Stomach (tissue), 9 donors: ENCODE results near the gene MICAL2. TPM values are rescaled to one million over a fixed set of nuclear protein-coding genes. Genes with fewer than 3 reads are reported as not detected.
A peak's percentile ranks its signal among the peaks of the same experiment; 100 is the strongest.

ENCODE experiments used
- DNase-seq, 2 donors: peaks; one replicate each; pipeline versions ENCODE4 v3.0.0 to v3.0.0-alpha.2; 2013 to 2019
- H3K27ac ChIP-seq, 5 donors: fragments of 200-600 bp in 4 of 5; sonication (generic) in 4 of 5; one replicate each; pipeline ENCODE4 v1.5.1; 2013 to 2019; ENCODE audit warnings: mild to moderate bottlenecking in 1 of 5, moderate library complexity in 1 of 5
- H3K27me3 ChIP-seq, 3 donors: fragments of 200-600 bp; sonication (generic); one replicate each; pipeline ENCODE4 v1.5.1; 2017 to 2019; ENCODE audit warnings: mixed run types in 1 of 3
- H3K36me3 ChIP-seq, 4 donors: fragments of 200-600 bp; sonication (generic); 1 replicate in 3 of 4; 2 replicates in 1 of 4; pipeline ENCODE4 v1.5.1; 2016 to 2019
- H3K4me1 ChIP-seq, 4 donors: fragments of 200-600 bp; sonication (generic); one replicate each; pipeline ENCODE4 v1.5.1; 2016 to 2019
- H3K4me3 ChIP-seq, 4 donors: fragments of 200-600 bp; sonication (generic) in 3 of 4; one replicate each; pipeline ENCODE4 v1.5.1; 2016 to 2019; ENCODE audit warnings: mild to moderate bottlenecking in 1 of 4
- H3K9me3 ChIP-seq, 4 donors: fragments of 200-600 bp; sonication (generic); one replicate each; pipeline ENCODE4 v1.5.1; 2016 to 2019
- CTCF ChIP-seq, 7 experiments: fragments of 450-650 bp in 4 of 7; fragments of 200-600 bp in 3 of 7; sonication (generic) in 3 of 7; IDR thresholded peaks; one replicate each; pipeline ENCODE4 v1.5.1; 2016 to 2019; ENCODE audit warnings: antibody characterized with exemption in 7 of 7, control low read depth in 2 of 7, mild to moderate bottlenecking in 1 of 7
- EP300 ChIP-seq: sonication (generic); formaldehyde crosslinking; IDR thresholded peaks from one replicate; pipeline ENCODE4 v1.6.1; 2017; ENCODE audit warnings: antibody characterized with exemption
- POLR2A ChIP-seq, 4 donors: fragments of 450-650 bp; IDR thresholded peaks; one replicate each; pipeline ENCODE4 v1.6.1; 2016; ENCODE audit warnings: antibody characterized with exemption in 4 of 4, control low read depth in 2 of 4, mild to moderate bottlenecking in 1 of 4, moderate library complexity in 1 of 4
- POLR2AphosphoS5 ChIP-seq, 3 donors: sonication (generic); formaldehyde crosslinking; IDR thresholded peaks; one replicate each; pipeline ENCODE4 v1.6.1; 2016; ENCODE audit warnings: antibody characterized with exemption in 3 of 3
- WGBS, 5 donors: extraction: QIAGEN DNeasy Blood & Tissue Kit in 3 of 5; methylation state at CpG; one replicate each; pipeline versions ENCODE4 v1.1.5 to v1.1.7; 2013 to 2018; 5-methylcytosine and 5-hydroxymethylcytosine counted together
- intact Hi-C: fragments of 100-400 bp; cut with DNase I; formaldehyde crosslinking; loops from one replicate; pipeline ENCODE4 v1.15.1; 2023; ENCODE audit warnings: low total_unique reads
- polyA plus RNA-seq, 3 donors: library from polyadenylated mRNA; stranded (reverse); fragments of 200-250 nt; gene quantifications; one replicate each; pipeline ENCODE4 v1.2.3, GENCODE V29; 2013
- total RNA-seq, 5 donors: library from RNA; depleted of rRNA; stranded (reverse); fragments of >200 nt; gene quantifications; one replicate each; pipeline versions ENCODE4 v1.1.0 to v1.2.3, GENCODE V29; 2014 to 2016
- donor health status: healthy with polysubstance abuse.
- donor health status: Bipolar disorder and iron deficiency.
- donor health status: healthy.

The MICAL2 gene
- total and polyA plus RNA-seq, 8 donors: 11.2 to 165 (median 83.3) TPM

DNA sequence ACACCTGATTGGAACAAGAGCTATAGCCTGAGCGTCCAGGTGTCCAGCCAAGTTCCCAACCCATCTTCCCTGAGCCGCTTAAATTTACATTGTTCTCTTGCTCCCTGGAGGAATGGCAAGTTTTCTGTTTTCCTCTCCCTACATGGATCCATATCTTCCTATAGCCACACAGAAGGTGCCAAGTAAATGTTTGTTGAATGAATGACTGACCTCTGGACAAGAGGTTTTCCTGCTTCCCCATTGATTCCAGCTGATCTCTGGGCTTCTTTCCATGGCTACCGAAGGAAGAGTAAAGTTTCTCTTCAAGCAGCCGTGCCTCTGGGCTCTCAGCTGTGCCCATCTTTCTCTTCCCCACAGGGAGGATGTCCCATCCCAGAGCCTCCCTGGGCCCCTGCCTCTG lies 107.5 kb downstream of the MICAL2 start:
- H3K9me3 ChIP-seq: no peaks in the 10 kb centered on the region
- intact Hi-C loops: loop anchor here (10.0 kb wide), 1 partner anchor 113 kb away; no protein-coding TSS in a partner anchor
- 55 to 76% (median 69%) methylated on average over 4 of the region's 4 CpGs for WGBS, 5 donors

GRCh38 chr11:12218909-12219308 lies 108.5 kb downstream of the MICAL2 start:
- 36 to 56% (median 47%) methylated on average over 4 of the region's 4 CpGs for WGBS, 5 donors

More for the DNA sequence above, 107.5 kb downstream of the MICAL2 start:
- no peak for DNase-seq
- no peak for TF ChIP-seq POLR2A (IDR thresholded peaks at IDR 0.05)
- no peak for TF ChIP-seq EP300
- no peak for TF ChIP-seq CTCF (IDR thresholded peaks at IDR 0.05)
- TF ChIP-seq POLR2AphosphoS5 (IDR thresholded peaks at IDR 0.05): no peak
- Histone ChIP-seq H3K4me3 (no peak overlapping the region), H3K27ac (peak overlapping the region; percentile 58 to 88 (median 80)), H3K36me3 (peaks cover 14 to 77% (median 39%) of the 10 kb centered on the region in 4 donors), H3K4me1 (peaks cover 74 to 83% (median 80%) of the 10 kb centered on the region in 4 donors), H3K27me3 (no peaks in the 10 kb centered on the region)

GRCh38 chr11:12219757-12220156 lies 109.4 kb downstream of the MICAL2 start:
- intact Hi-C loops: loop anchor here (10.0 kb wide), 1 partner anchor 115 kb away; no protein-coding TSS in a partner anchor
- Histone ChIP-seq H3K4me1 (peaks cover 93 to 100% (median 97%) of the 10 kb centered on the region in 4 donors), H3K36me3 (peaks cover 8 to 77% (median 33%) of the 10 kb centered on the region in 4 donors), H3K9me3 (no peaks in the 10 kb centered on the region), H3K27me3 (no peaks in the 10 kb centered on the region), H3K27ac (peak overlapping the region; percentile 15 to 88 (median 79)), H3K4me3 (no peak overlapping the region)
- DNase-seq: peak in 1 of 2 donors; percentile 43
- TF ChIP-seq POLR2AphosphoS5 (IDR thresholded peaks at IDR 0.05) (peak in 1 of 3 donors; percentile 35), POLR2A (IDR thresholded peaks at IDR 0.05) (no peak)
- WGBS, 5 donors: 32 to 47% (median 37%) methylated on average over 6 of the region's 6 CpGs

More at GRCh38 chr11:12218909-12219308, 108.5 kb downstream of the MICAL2 start:
- Histone ChIP-seq H3K9me3 (no peaks in the 10 kb centered on the region), H3K4me1 (peaks cover 84 to 94% (median 90%) of the 10 kb centered on the region in 4 donors), H3K27ac (peak overlapping the region; percentile 58 to 88 (median 79)), H3K4me3 (no peak overlapping the region), H3K27me3 (no peaks in the 10 kb centered on the region), H3K36me3 (peaks cover 9 to 77% (median 33%) of the 10 kb centered on the region in 4 donors)
- TF ChIP-seq POLR2A (IDR thresholded peaks at IDR 0.05): no peak
- no peak for TF ChIP-seq EP300
- TF ChIP-seq CTCF (IDR thresholded peaks at IDR 0.05): no peak
- TF ChIP-seq POLR2AphosphoS5 (IDR thresholded peaks at IDR 0.05): no peak
- DNase-seq: peak; percentile 55 to 77
- intact Hi-C loops: loop anchor here (10.0 kb wide), 1 partner anchor 114 kb away; no protein-coding TSS in a partner anchor

GRCh38 chr11:12220305-12220704 lies 109.9 kb downstream of the MICAL2 start:
- DNase-seq: peak; percentile 67 to 82
- peaks cover 10 to 77% (median 33%) of the 10 kb centered on the region in 4 donors for H3K36me3 ChIP-seq
- WGBS, 5 donors: 33 to 65% (median 45%) methylated on average over 4 to 11 of the region's 11 CpGs
- H3K27me3 ChIP-seq: no peaks in the 10 kb centered on the region
- intact Hi-C loops: no loop called here
- peak overlapping the region; percentile 15 to 88 (median 79) for H3K27ac ChIP-seq
- TF ChIP-seq POLR2A (IDR thresholded peaks at IDR 0.05) (no peak), POLR2AphosphoS5 (IDR thresholded peaks at IDR 0.05) (peak in 1 of 3 donors; percentile 9)
- H3K9me3 ChIP-seq: no peaks in the 10 kb centered on the region
- H3K4me3 ChIP-seq: no peak overlapping the region
- peaks cover 90 to 100% (median 97%) of the 10 kb centered on the region in 4 donors for H3K4me1 ChIP-seq

- H3K36me3 ChIP-seq: peaks cover 18 to 80% (median 37%) of the 10 kb centered on the region in 4 donors
- H3K4me3 ChIP-seq: no peak overlapping the region
- WGBS, 5 donors: 90 to 95% (median 93%) methylated on average over 6 of the region's 6 CpGs
- peak overlapping the region; percentile 18 to 88 (median 79) for H3K27ac ChIP-seq
- TF ChIP-seq EP300 (no peak), POLR2A (IDR thresholded peaks at IDR 0.05) (no peak), CTCF (IDR thresholded peaks at IDR 0.05) (no peak), POLR2AphosphoS5 (IDR thresholded peaks at IDR 0.05) (no peak)
- no peak for DNase-seq
- H3K9me3 ChIP-seq: no peaks in the 10 kb centered on the region
- peaks cover 82 to 96% (median 90%) of the 10 kb centered on the region in 4 donors for H3K4me1 ChIP-seq
- intact Hi-C loops: no loop called here
- H3K27me3 ChIP-seq: no peaks in the 10 kb centered on the region
These were observed 110.7 kb downstream of the MICAL2 start for GRCh38 chr11:12221051-12221535.
